ENCODE results near the gene RTN4RL2. TPM values are rescaled to one million over a fixed set of nuclear protein-coding genes. Genes with fewer than 3 reads are reported as not detected.
A peak's percentile ranks its signal among the peaks of the same experiment; 100 is the strongest.

RTN4RL2 gene
- total and polyA plus RNA-seq, 9 of the 15 experiments (the other 6 are each of a cell fraction or from before 2014, with no cell fraction given) = 0.06 to 1.9 (median 0.34) TPM; not detected in 4

- TF ChIP-seq ZBTB7A (IDR thresholded peaks at IDR 0.05; ENCODE audit: borderline replicate concordance, control insufficient read depth, low read depth, low read length) = peak; percentile 72
- TF ChIP-seq ZNF589 (CRISPR knock-in tag; IDR thresholded peaks at IDR 0.05; ENCODE audit: low read depth) = no peak
- peak in 1 of 2 experiments; percentile 20; a peak in 1 of 4 replicates for TF ChIP-seq ETV6 (IDR thresholded peaks at IDR 0.05; ENCODE audit: borderline replicate concordance in 1 of 2, low read depth in 2 of 2, low read length in 1 of 2)
- TF ChIP-seq ETV6 (CRISPR knock-in tag; IDR thresholded peaks at IDR 0.05; ENCODE audit: borderline replicate concordance) = no peak
- TF ChIP-seq THRAP3 (IDR thresholded peaks at IDR 0.05; ENCODE audit: borderline replicate concordance) = no peak
- no peak for TF ChIP-seq RBM39 (optimal IDR thresholded peaks at IDR 0.05; ENCODE audit: low read depth, low read length)
- TF ChIP-seq HES1 (IDR thresholded peaks at IDR 0.05; ENCODE audit: low read depth) = peak; percentile 48; the same call in 1 of the 2 replicates
- peak; percentile 49; the same call in 1 of the 2 replicates for TF ChIP-seq POLR2AphosphoS5 (IDR thresholded peaks at IDR 0.05; ENCODE audit: control insufficient read depth, insufficient read depth, low read depth, low read length)
- TF ChIP-seq TEAD1 (CRISPR knock-in tag; IDR thresholded peaks at IDR 0.05) = peak in 1 of 2 experiments; percentile 52; a peak in 1 of 4 replicates
- peak; percentile 80 for TF ChIP-seq ARID1B (IDR thresholded peaks at IDR 0.05)
- TF ChIP-seq, protein P1, sequence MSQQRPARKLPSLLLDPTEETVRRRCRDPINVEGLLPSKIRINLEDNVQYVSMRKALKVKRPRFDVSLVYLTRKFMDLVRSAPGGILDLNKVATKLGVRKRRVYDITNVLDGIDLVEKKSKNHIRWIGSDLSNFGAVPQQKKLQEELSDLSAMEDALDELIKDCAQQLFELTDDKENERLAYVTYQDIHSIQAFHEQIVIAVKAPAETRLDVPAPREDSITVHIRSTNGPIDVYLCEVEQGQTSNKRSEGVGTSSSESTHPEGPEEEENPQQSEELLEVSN (IDR thresholded peaks at IDR 0.05; ENCODE audit: borderline replicate concordance in 1 of 2, extremely low read depth in 1 of 2, insufficient read depth in 1 of 2, insufficient read length in 1 of 2, low read depth in 1 of 2, low read length in 1 of 2, poor library complexity in 1 of 2, severe bottlenecking in 1 of 2) = peak in 1 of 2 experiments; percentile 54
- peak; percentile 76; the same call in 1 of the 2 replicates for TF ChIP-seq L3MBTL2 (IDR thresholded peaks at IDR 0.05)
- no peak for TF ChIP-seq ZNF778 (CRISPR knock-in tag; IDR thresholded peaks at IDR 0.05)
- TF ChIP-seq ZFP91 (CRISPR knock-in tag; IDR thresholded peaks at IDR 0.05) = peak; percentile 64; the same call in 1 of the 2 replicates
- TF ChIP-seq, protein P2, sequence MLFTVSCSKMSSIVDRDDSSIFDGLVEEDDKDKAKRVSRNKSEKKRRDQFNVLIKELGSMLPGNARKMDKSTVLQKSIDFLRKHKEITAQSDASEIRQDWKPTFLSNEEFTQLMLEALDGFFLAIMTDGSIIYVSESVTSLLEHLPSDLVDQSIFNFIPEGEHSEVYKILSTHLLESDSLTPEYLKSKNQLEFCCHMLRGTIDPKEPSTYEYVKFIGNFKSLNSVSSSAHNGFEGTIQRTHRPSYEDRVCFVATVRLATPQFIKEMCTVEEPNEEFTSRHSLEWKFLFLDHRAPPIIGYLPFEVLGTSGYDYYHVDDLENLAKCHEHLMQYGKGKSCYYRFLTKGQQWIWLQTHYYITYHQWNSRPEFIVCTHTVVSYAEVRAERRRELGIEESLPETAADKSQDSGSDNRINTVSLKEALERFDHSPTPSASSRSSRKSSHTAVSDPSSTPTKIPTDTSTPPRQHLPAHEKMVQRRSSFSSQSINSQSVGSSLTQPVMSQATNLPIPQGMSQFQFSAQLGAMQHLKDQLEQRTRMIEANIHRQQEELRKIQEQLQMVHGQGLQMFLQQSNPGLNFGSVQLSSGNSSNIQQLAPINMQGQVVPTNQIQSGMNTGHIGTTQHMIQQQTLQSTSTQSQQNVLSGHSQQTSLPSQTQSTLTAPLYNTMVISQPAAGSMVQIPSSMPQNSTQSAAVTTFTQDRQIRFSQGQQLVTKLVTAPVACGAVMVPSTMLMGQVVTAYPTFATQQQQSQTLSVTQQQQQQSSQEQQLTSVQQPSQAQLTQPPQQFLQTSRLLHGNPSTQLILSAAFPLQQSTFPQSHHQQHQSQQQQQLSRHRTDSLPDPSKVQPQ (CRISPR knock-in tag; IDR thresholded peaks at IDR 0.05; ENCODE audit: borderline replicate concordance) = no peak
- TF ChIP-seq ZNF224 (CRISPR knock-in tag; IDR thresholded peaks at IDR 0.05) = no peak
- peak; percentile 69 for TF ChIP-seq ZNF766 (CRISPR knock-in tag; conservative IDR thresholded peaks at IDR 0.05)
- TF ChIP-seq CBX3 (IDR thresholded peaks at IDR 0.05; ENCODE audit: borderline replicate concordance in 1 of 2, low read length in 2 of 2) = peak in 1 of 2 experiments; percentile 37; a peak in 1 of 3 replicates
- TF ChIP-seq ZNF668 (CRISPR knock-in tag; IDR thresholded peaks at IDR 0.05) = no peak
- no peak for TF ChIP-seq RHOXF2B (CRISPR knock-in tag; conservative IDR thresholded peaks at IDR 0.05)
- TF ChIP-seq DPF2 (IDR thresholded peaks at IDR 0.05) = peak; percentile 75
- TF ChIP-seq RBM15 (IDR thresholded peaks at IDR 0.05; ENCODE audit: insufficient read depth, low read length) = no peak
- TF ChIP-seq KLF16 (IDR thresholded peaks at IDR 0.05) = peak; percentile 23; the same call in 1 of the 2 replicates
Measured at GRCh38 chr11:57432714-57433163, 27.6 kb upstream of the RTN4RL2 start (continued).
